ENCODE measurements around the gene PTPN4.

- TF ChIP-seq CTCF (IDR thresholded peaks at IDR 0.05) (no peak), POLR2A (IDR thresholded peaks at IDR 0.05) (no peak)
These were observed 11.6 kb downstream of the PTPN4 start for GRCh38 chr2:119771331-119771730.
